TTC549 (cell line): Measurements from ENCODE around the gene NXN.
"Not testable (repeated sequence)": the region's sequence is repeated elsewhere in the genome, so short reads cannot be mapped to it uniquely, and the experiment has no call there.

Experiments used
- FAIRE-seq: peaks from 2 replicates; lab custom pipeline; 2012; peaks lifted over from hg19 to GRCh38; lab: Jason Lieb, UNC

Gene NXN

GRCh38 chr17:1006054-1006453 lies 26.5 kb upstream of the NXN start:
- no peak for FAIRE-seq

GRCh38 chr17:1005361-1005946 lies 25.9 kb upstream of the NXN start:
- FAIRE-seq, result no peak

- FAIRE-seq, result no peak
Observed at GRCh38 chr17:1004769-1005295, 25.3 kb upstream of the NXN start.

GRCh38 chr17:1003972-1004768 lies 24.6 kb upstream of the NXN start:
- FAIRE-seq, result no peak

GRCh38 chr17:1003633-1003971 lies 24.0 kb upstream of the NXN start:
- FAIRE-seq, result no peak

- no peak for FAIRE-seq
Observed at GRCh38 chr17:1002771-1003555, 23.4 kb upstream of the NXN start.

- no peak for FAIRE-seq
Observed at GRCh38 chr17:1002412-1002753, 22.8 kb upstream of the NXN start.

- FAIRE-seq, result no peak
Observed at GRCh38 chr17:1001640-1002411, 22.2 kb upstream of the NXN start.

- no peak for FAIRE-seq
Observed at GRCh38 chr17:1000597-1001461, 21.3 kb upstream of the NXN start.

GRCh38 chr17:998111-998510 lies 18.5 kb upstream of the NXN start:
- FAIRE-seq, result no peak

- peak; percentile 26 for FAIRE-seq
Observed at GRCh38 chr17:996554-997344, 17.2 kb upstream of the NXN start, which contains the start of gene TIMM22. Gene TIMM22, plus strand, starts transcription at chr17:997129. Its CDS starts 14 bp downstream, at chr17:997143.

- not testable (repeated sequence) for FAIRE-seq
Observed at GRCh38 chr17:995324-995723, 15.7 kb upstream of the NXN start.

- FAIRE-seq, result no peak
Observed at GRCh38 chr17:992933-993332, 13.4 kb upstream of the NXN start.

- FAIRE-seq, result no peak
Observed at GRCh38 chr17:988561-988960, 9.0 kb upstream of the NXN start.

GRCh38 chr17:987931-988330 lies 8.4 kb upstream of the NXN start:
- no peak for FAIRE-seq

GRCh38 chr17:986322-986929 lies 6.8 kb upstream of the NXN start:
- FAIRE-seq, result no peak

GRCh38 chr17:983921-984320 lies 4.3 kb upstream of the NXN start:
- no peak for FAIRE-seq

- FAIRE-seq, result no peak
Observed at GRCh38 chr17:981292-981658, 1.7 kb upstream of the NXN start.

- FAIRE-seq, result peak; percentile 88
Observed at GRCh38 chr17:980406-981291, 1.1 kb upstream of the NXN start.
